Uterus (tissue), 2 donors: Measurements from ENCODE around the gene SLC29A4.
"Not testable (repeated sequence)": the region's sequence is repeated elsewhere in the genome, so short reads cannot be mapped to it uniquely, and the experiment has no call there.

Experiments
- POLR2A ChIP-seq, 2 donors: fragments of 450-650 bp; IDR thresholded peaks; one replicate each; pipeline ENCODE4 v1.6.1; 2016; ENCODE audit warnings: antibody characterized with exemption in 2 of 2, mild to moderate bottlenecking in 1 of 2, moderate library complexity in 1 of 2
- TF ChIP-seq, protein P1 (sequence below), 4 experiments: fragments of 200-600 bp in 2 of 4; fragments of 450-650 bp in 2 of 4; sonication (generic) in 2 of 4; IDR thresholded peaks; one replicate each; pipeline ENCODE4 v1.5.1; 2016 to 2019; ENCODE audit warnings: antibody characterized with exemption in 4 of 4, mild to moderate bottlenecking in 2 of 4, moderate library complexity in 1 of 4

- not testable (repeated sequence) for TF ChIP-seq POLR2A (IDR thresholded peaks at IDR 0.05)
- TF ChIP-seq, protein P1, sequence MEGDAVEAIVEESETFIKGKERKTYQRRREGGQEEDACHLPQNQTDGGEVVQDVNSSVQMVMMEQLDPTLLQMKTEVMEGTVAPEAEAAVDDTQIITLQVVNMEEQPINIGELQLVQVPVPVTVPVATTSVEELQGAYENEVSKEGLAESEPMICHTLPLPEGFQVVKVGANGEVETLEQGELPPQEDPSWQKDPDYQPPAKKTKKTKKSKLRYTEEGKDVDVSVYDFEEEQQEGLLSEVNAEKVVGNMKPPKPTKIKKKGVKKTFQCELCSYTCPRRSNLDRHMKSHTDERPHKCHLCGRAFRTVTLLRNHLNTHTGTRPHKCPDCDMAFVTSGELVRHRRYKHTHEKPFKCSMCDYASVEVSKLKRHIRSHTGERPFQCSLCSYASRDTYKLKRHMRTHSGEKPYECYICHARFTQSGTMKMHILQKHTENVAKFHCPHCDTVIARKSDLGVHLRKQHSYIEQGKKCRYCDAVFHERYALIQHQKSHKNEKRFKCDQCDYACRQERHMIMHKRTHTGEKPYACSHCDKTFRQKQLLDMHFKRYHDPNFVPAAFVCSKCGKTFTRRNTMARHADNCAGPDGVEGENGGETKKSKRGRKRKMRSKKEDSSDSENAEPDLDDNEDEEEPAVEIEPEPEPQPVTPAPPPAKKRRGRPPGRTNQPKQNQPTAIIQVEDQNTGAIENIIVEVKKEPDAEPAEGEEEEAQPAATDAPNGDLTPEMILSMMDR (IDR thresholded peaks at IDR 0.05), result not testable (repeated sequence)
Measured at GRCh38 chr7:5250787-5251186, 32.0 kb upstream of the SLC29A4 start.
